MCF 10A (cell line): Measurements from ENCODE around the gene PARD3. TPM values are rescaled to one million over a fixed set of nuclear protein-coding genes. Genes with fewer than 3 reads are reported as not detected.

Experiments
- BruUV-seq: library from RNA; stranded (reverse); fragments of 400-500 nt; replicated peaks from 2 replicates; lab custom pipeline; 2021; lab: Mats Ljungman, UMichigan
- CTCF ChIA-PET: fragments of 300-600 bp; sonication (Branson Sonifier 250); formaldehyde crosslinking; extraction: SDS; loops from one replicate; lab custom pipeline; 2021; ENCODE audit warnings: antibody characterized with exemption, inconsistent platforms; lab: Yijun Ruan, JAX
- POLR2A ChIA-PET: fragments of 300-600, 350-650 bp; sonication (Branson Sonifier 250); formaldehyde crosslinking; extraction: SDS; loops from one replicate; lab custom pipeline; 2020; ENCODE audit warnings: antibody characterized with exemption, inconsistent platforms; lab: Yijun Ruan, JAX
- DNase-seq: peaks from one replicate; pipeline ENCODE4 v3.0.0-alpha.2; 2018; ENCODE audit not compliant: unreplicated experiment
- H3K27ac Mint-ChIP-seq: one replicate; pipeline ENCODE4 v1.8.0; 2022; ENCODE audit warnings: mild to moderate bottlenecking, low read depth, mixed read lengths; ENCODE audit not compliant: unreplicated experiment
- H3K27me3 Mint-ChIP-seq: one replicate; pipeline ENCODE4 v1.8.0; 2022; ENCODE audit warnings: mixed read lengths; ENCODE audit not compliant: insufficient read depth, unreplicated experiment
- H3K36me3 Mint-ChIP-seq: one replicate; pipeline ENCODE4 v1.8.0; 2022; ENCODE audit warnings: mild to moderate bottlenecking, moderate library complexity, mixed read lengths; ENCODE audit not compliant: insufficient read depth, unreplicated experiment
- H3K4me1 Mint-ChIP-seq: one replicate; pipeline ENCODE4 v1.8.0; 2022; ENCODE audit warnings: mixed read lengths; ENCODE audit not compliant: insufficient read depth, unreplicated experiment
- H3K4me3 Mint-ChIP-seq: one replicate; pipeline ENCODE4 v1.8.0; 2022; ENCODE audit warnings: mild to moderate bottlenecking, moderate library complexity, mixed read lengths; ENCODE audit not compliant: unreplicated experiment
- H3K9me3 Mint-ChIP-seq: one replicate; pipeline ENCODE4 v1.8.0; 2022; ENCODE audit warnings: mixed read lengths; ENCODE audit not compliant: unreplicated experiment
- CTCF ChIP-seq: fragments of 200-600 bp; IDR thresholded peaks from one replicate; pipeline ENCODE4 v1.8.0; 2022; ENCODE audit warnings: antibody characterized with exemption, mild to moderate bottlenecking; ENCODE audit not compliant: unreplicated experiment
- intact Hi-C: fragments of 100-400 bp; cut with micrococcal nuclease; formaldehyde crosslinking; loops from 2 replicates; pipeline ENCODE4 v1.14.1; 2022
- total RNA-seq: library from RNA; stranded (reverse); gene quantifications from 2 replicates; pipeline ENCODE4 v1.2.3, GENCODE V29; 2022

PARD3 gene
- total RNA-seq, 1 experiment from 2014 or later, result 70.0 TPM

GRCh38 chr10:34334908-34335307 lies 480.2 kb downstream of the PARD3 start:
- Mint-ChIP-seq H3K27me3 (no peaks in the 10 kb centered on the region), H3K4me1 (no peaks in the 10 kb centered on the region), H3K4me3 (no peak overlapping the region), H3K36me3 (peaks cover 18% of the 10 kb centered on the region), H3K9me3 (no peaks in the 10 kb centered on the region), H3K27ac (no peak overlapping the region)
- POLR2A ChIA-PET, result no interaction called here
- no TSS peak for BruUV-seq
- no peak for DNase-seq
- CTCF ChIA-PET, result interaction anchor here (0.6 kb wide), 1 partner anchor 10 kb away, joined by 3 read pairs; no protein-coding TSS in a partner anchor
- intact Hi-C loops, result no loop called here
- TF ChIP-seq CTCF, result no peak

- BruUV-seq, result no TSS peak
- Mint-ChIP-seq H3K4me1 (no peaks in the 10 kb centered on the region), H3K4me3 (no peak overlapping the region), H3K9me3 (no peaks in the 10 kb centered on the region), H3K27me3 (no peaks in the 10 kb centered on the region), H3K36me3 (peaks cover 29% of the 10 kb centered on the region), H3K27ac (no peak overlapping the region)
- DNase-seq, result peak; percentile 64
- TF ChIP-seq CTCF, result no peak
- intact Hi-C loops, result no loop called here
- ChIA-PET CTCF (interaction anchor here (0.6 kb wide), 1 partner anchor 315 kb away, joined by 3 read pairs; no protein-coding TSS in a partner anchor), POLR2A (interaction anchor here (0.6 to 1.0 kb wide), 2 partner anchors 13 to 19 kb away, joined by 3 read pairs; no protein-coding TSS in a partner anchor)
Measured at GRCh38 chr10:34333513-34333912, 481.6 kb downstream of the PARD3 start.

GRCh38 chr10:34327184-34327583 lies 487.9 kb downstream of the PARD3 start:
- no TSS peak for BruUV-seq
- Mint-ChIP-seq H3K36me3 (peaks cover 59% of the 10 kb centered on the region), H3K4me1 (peaks cover 10% of the 10 kb centered on the region), H3K27ac (no peak overlapping the region), H3K4me3 (no peak overlapping the region), H3K9me3 (no peaks in the 10 kb centered on the region), H3K27me3 (no peaks in the 10 kb centered on the region)
- no peak for TF ChIP-seq CTCF
- ChIA-PET CTCF (interaction anchor here (1.5 kb wide), 1 partner anchor 38 kb away, joined by 3 read pairs; no protein-coding TSS in a partner anchor), POLR2A (no interaction called here)
- intact Hi-C loops, result no loop called here
- no peak for DNase-seq

- intact Hi-C loops, result no loop called here
- Mint-ChIP-seq H3K4me1 (peaks cover 25% of the 10 kb centered on the region), H3K27ac (no peak overlapping the region), H3K27me3 (no peaks in the 10 kb centered on the region), H3K36me3 (peaks cover 42% of the 10 kb centered on the region), H3K4me3 (no peak overlapping the region), H3K9me3 (no peaks in the 10 kb centered on the region)
- BruUV-seq, result no TSS peak
- ChIA-PET POLR2A (no interaction called here), CTCF (interaction anchor here (0.6 kb wide), 1 partner anchor 178 kb away, joined by 3 read pairs; no protein-coding TSS in a partner anchor)
- no peak for DNase-seq
- no peak for TF ChIP-seq CTCF
Measured at GRCh38 chr10:34323192-34323591, 491.9 kb downstream of the PARD3 start.
